KMS-11 (cell line): Measurements from ENCODE around the gene CERCAM.

ENCODE experiments used
- H2AFZ ChIP-seq: fragments of 200-600 bp; sonication (generic); 2 replicates; pipeline ENCODE4 v1.6.1; 2016; ENCODE audit warnings: antibody characterized with exemption, mixed run types, low read depth
- H3K27ac ChIP-seq: fragments of 200-600 bp; sonication (generic); 2 replicates; pipeline ENCODE4 v1.6.1; 2016; ENCODE audit warnings: mild to moderate bottlenecking, mixed run types
- H3K27me3 ChIP-seq: fragments of 200-600 bp; sonication (generic); 2 replicates; pipeline ENCODE4 v1.6.1; 2017; ENCODE audit warnings: mild to moderate bottlenecking, low read depth, mixed run types, moderate library complexity; ENCODE audit not compliant: insufficient read depth
- H3K36me3 ChIP-seq: fragments of 200-600 bp; sonication (generic); 2 replicates; pipeline ENCODE4 v1.6.1; 2017; ENCODE audit warnings: mild to moderate bottlenecking, mixed run types; ENCODE audit not compliant: insufficient read depth
- H3K4me1 ChIP-seq: fragments of 200-600 bp; sonication (generic); 2 replicates; pipeline ENCODE4 v1.6.1; 2016; ENCODE audit warnings: mild to moderate bottlenecking, low read depth, mixed run types; ENCODE audit not compliant: poor library complexity, severe bottlenecking
- H3K4me2 ChIP-seq: fragments of 200-600 bp; sonication (generic); 2 replicates; pipeline ENCODE4 v1.7.0; 2016; ENCODE audit warnings: mild to moderate bottlenecking, mixed run types
- H3K4me3 ChIP-seq: fragments of 200-600 bp; sonication (generic); IDR thresholded peaks from 2 replicates; pipeline ENCODE4 v1.6.1; 2017; ENCODE audit warnings: low read depth, low read length, mixed read lengths; ENCODE audit not compliant: insufficient read depth
- H3K79me2 ChIP-seq: fragments of 200-600 bp; sonication (generic); 2 replicates; pipeline ENCODE4 v1.6.1; 2016; ENCODE audit warnings: low read depth, mixed run types; ENCODE audit not compliant: insufficient read depth
- H3K9ac ChIP-seq: fragments of 200-600 bp; sonication (generic); 2 replicates; pipeline ENCODE4 v1.6.1; 2016; ENCODE audit warnings: mild to moderate bottlenecking, mixed run types
- H4K20me1 ChIP-seq: fragments of 200-600 bp; sonication (generic); 2 replicates; pipeline ENCODE4 v1.6.1; 2016; ENCODE audit warnings: mild to moderate bottlenecking, mixed run types; ENCODE audit not compliant: insufficient read depth
- CTCF ChIP-seq: fragments of 200-600 bp; sonication (generic); conservative IDR thresholded peaks from 2 replicates; pipeline ENCODE4 v1.6.1; 2017; ENCODE audit warnings: low read depth, mild to moderate bottlenecking, antibody characterized with exemption, low read length, moderate library complexity, mixed read lengths

CERCAM gene

DNA sequence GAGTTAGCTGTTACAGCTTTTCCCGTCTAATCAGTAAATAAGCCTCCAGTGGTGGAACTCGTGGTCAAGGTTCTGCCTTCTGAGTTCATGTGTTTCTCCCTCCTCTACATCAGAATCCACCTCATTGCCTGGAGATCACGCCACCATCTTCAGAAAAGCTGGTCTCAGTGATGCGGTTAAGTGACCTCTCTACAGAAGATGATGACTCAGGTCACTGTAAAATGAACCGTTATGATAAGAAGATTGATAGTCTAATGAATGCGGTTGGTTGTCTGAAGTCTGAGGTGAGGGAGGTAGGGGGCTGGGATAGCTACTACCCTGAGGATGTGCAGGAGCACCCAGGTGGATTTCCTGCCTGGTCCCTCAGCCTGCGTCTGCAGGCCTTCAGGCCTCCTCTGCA is 48.4 kb downstream of the CERCAM start:
- no peak overlapping the region for H3K9ac ChIP-seq
- H3K4me3 ChIP-seq = no peak overlapping the region
- TF ChIP-seq CTCF = no peak
- 0 out of 2 replicates have a peak overlapping the region, but pooled peaks have one; percentile 9 for H3K4me2 ChIP-seq
- no peaks in the 10 kb centered on the region for H3K36me3 ChIP-seq
- H2AFZ ChIP-seq = no peak overlapping the region
- H4K20me1 ChIP-seq = no peaks in the 10 kb centered on the region
- H3K4me1 ChIP-seq = peaks cover 25% of the 10 kb centered on the region
- H3K79me2 ChIP-seq = no peaks in the 10 kb centered on the region
- no peak overlapping the region for H3K27ac ChIP-seq
- no peaks in the 10 kb centered on the region for H3K27me3 ChIP-seq

- H3K27ac ChIP-seq = peak overlapping the region; percentile 54
- no peaks in the 10 kb centered on the region for H4K20me1 ChIP-seq
- H3K36me3 ChIP-seq = no peaks in the 10 kb centered on the region
- TF ChIP-seq CTCF = no peak
- H3K4me2 ChIP-seq = peak overlapping the region; percentile 38
- H3K9ac ChIP-seq = no peak overlapping the region
- no peaks in the 10 kb centered on the region for H3K27me3 ChIP-seq
- no peaks in the 10 kb centered on the region for H3K79me2 ChIP-seq
- peaks cover 25% of the 10 kb centered on the region for H3K4me1 ChIP-seq
- no peak overlapping the region for H3K4me3 ChIP-seq
- no peak overlapping the region for H2AFZ ChIP-seq
Observed at GRCh38 chr9:128470560-128470959, 49.9 kb downstream of the CERCAM start.

DNA sequence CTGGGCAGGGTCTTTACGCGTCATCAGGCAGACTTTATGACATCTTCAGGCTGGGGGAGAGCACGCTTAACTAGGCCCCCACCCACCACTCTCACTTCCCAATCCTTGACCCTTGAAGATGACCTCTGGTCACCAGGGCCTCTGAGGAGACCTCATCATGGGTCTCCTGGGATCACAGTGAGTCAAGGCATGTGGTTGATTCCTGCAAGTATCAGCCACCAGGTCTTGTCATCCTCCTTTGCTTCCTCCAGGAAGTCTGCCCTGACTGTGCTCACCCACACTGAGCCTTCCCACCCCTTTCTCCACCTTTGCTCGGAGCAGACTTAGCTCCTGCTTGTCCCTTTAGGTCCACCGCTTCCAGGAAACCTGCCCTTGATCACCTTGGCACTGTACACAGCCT is 52.4 kb downstream of the CERCAM start:
- no peak for TF ChIP-seq CTCF
- Histone ChIP-seq H3K27me3 (no peaks in the 10 kb centered on the region), H3K9ac (no peak overlapping the region), H3K4me1 (peaks cover 25% of the 10 kb centered on the region), H4K20me1 (no peaks in the 10 kb centered on the region), H3K36me3 (no peaks in the 10 kb centered on the region), H3K4me2 (no peak overlapping the region), H3K27ac (no peak overlapping the region), H3K4me3 (no peak overlapping the region), H2AFZ (no peak overlapping the region), H3K79me2 (no peaks in the 10 kb centered on the region)

GRCh38 chr9:128475867-128476266 is 55.2 kb downstream of the CERCAM start:
- Histone ChIP-seq H3K27me3 (no peaks in the 10 kb centered on the region), H3K9ac (no peak overlapping the region), H2AFZ (no peak overlapping the region), H4K20me1 (no peaks in the 10 kb centered on the region), H3K4me2 (no peak overlapping the region), H3K4me1 (peaks cover 3% of the 10 kb centered on the region), H3K4me3 (no peak overlapping the region), H3K79me2 (no peaks in the 10 kb centered on the region), H3K27ac (no peak overlapping the region), H3K36me3 (no peaks in the 10 kb centered on the region)
- no peak for TF ChIP-seq CTCF

- Histone ChIP-seq H2AFZ (no peak overlapping the region), H4K20me1 (no peaks in the 10 kb centered on the region), H3K79me2 (no peaks in the 10 kb centered on the region), H3K27ac (no peak overlapping the region), H3K4me2 (no peak overlapping the region), H3K36me3 (no peaks in the 10 kb centered on the region), H3K9ac (no peak overlapping the region), H3K27me3 (no peaks in the 10 kb centered on the region), H3K4me1 (no peaks in the 10 kb centered on the region), H3K4me3 (no peak overlapping the region)
- 0 out of 2 replicates have a peak, but pooled peaks have one; percentile 13 for TF ChIP-seq CTCF
Observed at GRCh38 chr9:128479262-128479661, 58.6 kb downstream of the CERCAM start.
